ENCODE measurements around the gene EBF4.

DNA sequence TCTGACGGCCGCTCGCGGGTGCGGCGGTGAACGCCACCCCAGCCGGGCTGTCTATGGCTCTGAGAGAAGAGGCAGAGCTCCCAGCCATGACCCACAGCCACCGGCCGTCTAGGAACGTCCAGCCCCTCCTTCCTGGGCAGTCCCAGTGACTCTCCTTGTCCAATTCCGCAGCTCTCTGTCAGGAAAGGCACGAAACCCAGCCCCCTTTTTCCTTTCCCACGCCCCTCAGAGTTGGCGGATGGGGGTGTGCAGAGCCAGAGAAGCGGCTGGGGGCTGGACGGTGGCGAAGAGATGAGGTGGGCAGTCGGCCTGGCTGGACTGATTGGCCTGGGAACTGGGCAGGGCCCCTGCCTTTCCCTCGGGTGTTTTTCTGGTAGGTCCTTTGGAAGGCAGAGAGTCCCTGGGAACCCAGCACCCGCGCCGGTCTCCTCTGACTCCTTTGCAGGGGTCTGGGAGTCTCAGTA is 1.5 kb downstream of the EBF4 start:
- TF ChIP-seq POLR2AphosphoS5 (IDR thresholded peaks at IDR 0.05) = no peak
- TF ChIP-seq, protein P1, sequence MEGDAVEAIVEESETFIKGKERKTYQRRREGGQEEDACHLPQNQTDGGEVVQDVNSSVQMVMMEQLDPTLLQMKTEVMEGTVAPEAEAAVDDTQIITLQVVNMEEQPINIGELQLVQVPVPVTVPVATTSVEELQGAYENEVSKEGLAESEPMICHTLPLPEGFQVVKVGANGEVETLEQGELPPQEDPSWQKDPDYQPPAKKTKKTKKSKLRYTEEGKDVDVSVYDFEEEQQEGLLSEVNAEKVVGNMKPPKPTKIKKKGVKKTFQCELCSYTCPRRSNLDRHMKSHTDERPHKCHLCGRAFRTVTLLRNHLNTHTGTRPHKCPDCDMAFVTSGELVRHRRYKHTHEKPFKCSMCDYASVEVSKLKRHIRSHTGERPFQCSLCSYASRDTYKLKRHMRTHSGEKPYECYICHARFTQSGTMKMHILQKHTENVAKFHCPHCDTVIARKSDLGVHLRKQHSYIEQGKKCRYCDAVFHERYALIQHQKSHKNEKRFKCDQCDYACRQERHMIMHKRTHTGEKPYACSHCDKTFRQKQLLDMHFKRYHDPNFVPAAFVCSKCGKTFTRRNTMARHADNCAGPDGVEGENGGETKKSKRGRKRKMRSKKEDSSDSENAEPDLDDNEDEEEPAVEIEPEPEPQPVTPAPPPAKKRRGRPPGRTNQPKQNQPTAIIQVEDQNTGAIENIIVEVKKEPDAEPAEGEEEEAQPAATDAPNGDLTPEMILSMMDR (IDR thresholded peaks at IDR 0.05) = no peak
- no peak for TF ChIP-seq EP300 (IDR thresholded peaks at IDR 0.05)
- TF ChIP-seq POLR2A (IDR thresholded peaks at IDR 0.05) = no peak
